Heart right ventricle (tissue), 16 donors: ENCODE data around the gene SPECC1. TPM values are rescaled to one million over a fixed set of nuclear protein-coding genes. Genes with fewer than 3 reads are reported as not detected.

Experiments used
- ATAC-seq, 8 donors: fragments of 200-7000 bp; cut with Tn5 transposase; one replicate each; pipeline ENCODE4 v1.9.1; 2020; ENCODE audit warnings: mild to moderate bottlenecking in 8 of 8, moderate library complexity in 8 of 8, moderate number of reproducible peaks in 1 of 8
- DNase-seq, 2 donors: peaks; one replicate each; pipeline ENCODE4 v3.0.0-alpha.2; 2020
- H3K27ac ChIP-seq, 10 donors: fragments of 200-600 bp; sonication (generic) in 2 of 10; one replicate each; pipeline versions ENCODE4 v1.5.0 to v1.8.0; 2020 to 2022; ENCODE audit warnings: mild to moderate bottlenecking in 3 of 10
- H3K27me3 ChIP-seq, 7 donors: fragments of 200-600 bp; one replicate each; pipeline ENCODE4 v1.8.0; 2021 to 2022; ENCODE audit warnings: mild to moderate bottlenecking in 2 of 7
- H3K36me3 ChIP-seq, 9 donors: fragments of 200-600 bp; sonication (generic) in 1 of 9; one replicate each; pipeline versions ENCODE4 v1.5.0 to v1.8.0; 2020 to 2022; ENCODE audit warnings: mild to moderate bottlenecking in 2 of 9
- H3K4me1 ChIP-seq, 9 donors: fragments of 200-600 bp; sonication (generic) in 1 of 9; one replicate each; pipeline versions ENCODE4 v1.5.0 to v1.8.0; 2020 to 2022; ENCODE audit warnings: mild to moderate bottlenecking in 4 of 9
- H3K4me3 ChIP-seq, 10 donors: fragments of 200-600 bp; sonication (generic) in 2 of 10; one replicate each; pipeline versions ENCODE4 v1.5.0 to v1.8.0; 2020 to 2022; ENCODE audit warnings: mild to moderate bottlenecking in 7 of 10, moderate library complexity in 2 of 10
- H3K9me3 ChIP-seq, 11 donors: fragments of 200-600 bp in 10 of 11; sonication (generic) in 2 of 11; one replicate each; pipeline versions ENCODE4 v1.5.0 to v1.8.0; 2013 to 2022; ENCODE audit warnings: mild to moderate bottlenecking in 2 of 11, control low read depth in 1 of 11, moderate library complexity in 1 of 11
- WGBS, 2 donors: extraction: QIAGEN DNeasy Blood & Tissue Kit; methylation state at CpG; one replicate each; pipeline ENCODE4 v1.1.7; 2013; ENCODE audit warnings: inconsistent platforms in 1 of 2; 5-methylcytosine and 5-hydroxymethylcytosine counted together
- intact Hi-C, 10 donors: fragments of 100-400 bp; cut with DNase I; formaldehyde crosslinking; loops; one replicate each; pipeline versions ENCODE4 v1.11.1 to v1.14.2; 2022
- polyA plus RNA-seq, 2 donors: library from polyadenylated mRNA; stranded (reverse); fragments of 200-250 nt; gene quantifications; one replicate each; pipeline ENCODE4 v1.2.3, GENCODE V29; 2013
- total RNA-seq, 10 donors: library from RNA; stranded (reverse); fragmentation: NEBNext Ultra II Directional in 3 of 10; extraction: Animal tissue kit (Norgen Biotek cat#: 25700) in 3 of 10; gene quantifications; one replicate each; pipeline versions ENCODE4 v1.2.1 to v1.2.4, GENCODE V29; 2021 to 2023
- TF ChIP-seq, protein P1 (sequence below), 9 donors: fragments of 200-600 bp; sonication (generic) in 2 of 9; IDR thresholded peaks; one replicate each; pipeline versions ENCODE4 v1.5.0 to v1.8.0; 2021 to 2022; ENCODE audit warnings: antibody characterized with exemption in 9 of 9, mild to moderate bottlenecking in 5 of 9, moderate library complexity in 1 of 9
- donor health status: Arrhythmogenic right ventricular cardiomyopathy.
- donor health status: ischemic (EF 13 %, LVEDD 7.1; RV severe dilation, severe dysfunction).
- donor health status: healthy with polysubstance abuse.
- donor health status: DM: no; HTN: yes; CAD: no.
- donor health status: DM: no; HTN: no; CAD: no.
- donor health status: ischemic (EF 25% LVEDD 6.9; RV normal size, moderate dysfunction).
- donor health status: ischemic (EF 25% LVEDD 5.7; RV mildly dilated, moderate dysfunction).
- donor health status: healthy.
- donor health status: DM: yes; HTN: yes; CAD: no.
- donor health status: Ischemic cardiomyopathy.
- donor health status: ischemic (EF 35%, LVEDD 5.7; RV mildly dilated, moderate dysfunction).
- donor health status: nonischemic (EF 11% LVEDD 7.7; RV severe dilation, severe dysfunction).
- donor health status: DM: yes; HTN: yes; CAD: no.
- donor health status: PGD.
- donor health status: ischemic (EF 29% LVEDD 5.4; RV normal size, mild dysfunction).
- donor health status: nonischemic (EF 23%, LVEDD 6.1; RV moderate dilation, normal function).

Gene SPECC1
- total and polyA plus RNA-seq, 12 donors, result 2.9 to 15.2 (median 8.5) TPM

DNA sequence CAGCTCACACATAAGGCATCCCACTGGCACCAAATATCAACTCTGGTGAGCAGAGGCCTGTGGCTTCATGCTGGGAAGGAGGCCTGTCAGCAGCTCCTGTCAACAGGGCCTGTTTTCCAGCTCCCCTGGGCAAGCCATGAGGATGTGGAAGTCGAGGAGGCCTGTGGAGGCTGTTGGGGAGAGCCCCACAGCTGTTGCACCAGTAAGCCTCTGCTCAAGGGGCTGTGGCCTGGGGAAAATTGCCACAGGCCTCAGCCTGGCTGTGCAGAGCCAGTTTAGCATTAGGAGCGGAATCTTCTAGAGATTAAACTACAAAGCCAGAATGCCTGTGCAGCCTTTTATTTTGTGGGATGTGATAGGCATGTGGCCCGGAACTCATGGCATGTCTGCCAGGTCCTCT, 202.1 kb downstream of the SPECC1 start:
- Histone ChIP-seq H3K4me1 (peaks cover 0 to 9% (median 0%) of the 10 kb centered on the region in 9 donors), H3K4me3 (no peak overlapping the region), H3K9me3 (no peaks in the 10 kb centered on the region), H3K27ac (no peak overlapping the region), H3K36me3 (peaks cover 0 to 9% (median 0%) of the 10 kb centered on the region in 9 donors), H3K27me3 (no peaks in the 10 kb centered on the region)
- DNase-seq, result no peak
- ATAC-seq, result no peak
- 80 to 82% methylated on average over 3 of the region's 3 CpGs for WGBS, 2 donors
- TF ChIP-seq, protein P1, sequence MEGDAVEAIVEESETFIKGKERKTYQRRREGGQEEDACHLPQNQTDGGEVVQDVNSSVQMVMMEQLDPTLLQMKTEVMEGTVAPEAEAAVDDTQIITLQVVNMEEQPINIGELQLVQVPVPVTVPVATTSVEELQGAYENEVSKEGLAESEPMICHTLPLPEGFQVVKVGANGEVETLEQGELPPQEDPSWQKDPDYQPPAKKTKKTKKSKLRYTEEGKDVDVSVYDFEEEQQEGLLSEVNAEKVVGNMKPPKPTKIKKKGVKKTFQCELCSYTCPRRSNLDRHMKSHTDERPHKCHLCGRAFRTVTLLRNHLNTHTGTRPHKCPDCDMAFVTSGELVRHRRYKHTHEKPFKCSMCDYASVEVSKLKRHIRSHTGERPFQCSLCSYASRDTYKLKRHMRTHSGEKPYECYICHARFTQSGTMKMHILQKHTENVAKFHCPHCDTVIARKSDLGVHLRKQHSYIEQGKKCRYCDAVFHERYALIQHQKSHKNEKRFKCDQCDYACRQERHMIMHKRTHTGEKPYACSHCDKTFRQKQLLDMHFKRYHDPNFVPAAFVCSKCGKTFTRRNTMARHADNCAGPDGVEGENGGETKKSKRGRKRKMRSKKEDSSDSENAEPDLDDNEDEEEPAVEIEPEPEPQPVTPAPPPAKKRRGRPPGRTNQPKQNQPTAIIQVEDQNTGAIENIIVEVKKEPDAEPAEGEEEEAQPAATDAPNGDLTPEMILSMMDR (IDR thresholded peaks at IDR 0.05), result no peak
- intact Hi-C loops, result loop anchor here in 1 of 10 donors (10.0 kb wide), 1 partner anchor 216 kb away; no protein-coding TSS in a partner anchor

DNA sequence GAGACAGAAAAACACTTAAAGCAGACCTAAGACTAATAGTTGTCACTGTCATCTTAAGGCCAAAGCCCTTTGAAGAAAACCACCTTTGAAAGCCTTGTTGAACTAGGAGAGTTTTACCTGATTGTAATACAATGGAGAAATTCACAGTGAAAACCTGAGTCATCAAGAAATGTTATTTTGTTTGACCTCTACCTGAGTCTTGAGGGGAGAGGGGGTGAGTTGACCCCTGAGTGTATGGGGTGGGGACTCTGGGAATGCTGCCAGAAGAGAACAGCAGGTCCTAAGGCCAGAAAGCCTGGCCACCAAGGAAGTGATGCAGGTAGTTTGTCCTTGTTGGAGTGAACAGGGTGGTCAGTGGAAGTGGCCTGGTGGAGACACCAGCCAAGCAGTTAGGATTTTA, 204.3 kb downstream of the SPECC1 start:
- ATAC-seq (no peak), DNase-seq (no peak)
- Histone ChIP-seq H3K4me1 (no peaks in the 10 kb centered on the region), H3K27me3 (no peaks in the 10 kb centered on the region), H3K9me3 (no peaks in the 10 kb centered on the region), H3K4me3 (no peak overlapping the region), H3K36me3 (peaks cover 0 to 9% (median 0%) of the 10 kb centered on the region in 9 donors), H3K27ac (no peak overlapping the region)
- intact Hi-C loops, result loop anchor here in 1 of 10 donors (10.0 kb wide), 1 partner anchor 219 kb away; no protein-coding TSS in a partner anchor
- TF ChIP-seq, protein P1 (IDR thresholded peaks at IDR 0.05), result no peak

DNA sequence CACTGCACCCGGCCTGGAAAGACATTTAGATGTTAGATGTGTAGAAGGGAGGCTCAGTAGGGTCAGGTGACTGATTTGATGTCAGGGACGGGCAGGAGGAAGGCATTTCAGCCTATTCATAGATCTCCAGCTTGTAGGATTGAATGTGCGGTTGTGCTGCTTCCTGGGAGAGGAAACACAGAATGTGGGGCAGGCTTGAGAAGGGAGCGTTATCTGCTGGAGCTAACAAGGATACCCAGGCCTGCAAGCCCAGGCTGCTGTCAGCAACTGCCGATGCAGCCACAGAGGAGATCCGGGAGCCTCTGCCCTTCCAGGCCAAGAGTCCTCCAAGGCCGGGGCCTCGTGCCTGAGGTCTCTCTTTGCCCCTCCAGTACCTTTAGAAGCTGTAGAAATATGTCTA, 205.6 kb downstream of the SPECC1 start:
- Histone ChIP-seq H3K9me3 (peaks cover 0 to 6% (median 0%) of the 10 kb centered on the region in 11 donors), H3K36me3 (peaks cover 0 to 9% (median 0%) of the 10 kb centered on the region in 9 donors), H3K27ac (no peak overlapping the region), H3K4me1 (no peaks in the 10 kb centered on the region), H3K27me3 (no peaks in the 10 kb centered on the region), H3K4me3 (no peak overlapping the region)
- no peak for DNase-seq
- intact Hi-C loops, result loop anchor here in 1 of 10 donors (10.0 kb wide), 1 partner anchor 220 kb away; no protein-coding TSS in a partner anchor
- WGBS, 2 donors, result 51 to 67% methylated on average over 8 of the region's 8 CpGs
- TF ChIP-seq, protein P1 (IDR thresholded peaks at IDR 0.05), result no peak
- ATAC-seq, result no peak

DNA sequence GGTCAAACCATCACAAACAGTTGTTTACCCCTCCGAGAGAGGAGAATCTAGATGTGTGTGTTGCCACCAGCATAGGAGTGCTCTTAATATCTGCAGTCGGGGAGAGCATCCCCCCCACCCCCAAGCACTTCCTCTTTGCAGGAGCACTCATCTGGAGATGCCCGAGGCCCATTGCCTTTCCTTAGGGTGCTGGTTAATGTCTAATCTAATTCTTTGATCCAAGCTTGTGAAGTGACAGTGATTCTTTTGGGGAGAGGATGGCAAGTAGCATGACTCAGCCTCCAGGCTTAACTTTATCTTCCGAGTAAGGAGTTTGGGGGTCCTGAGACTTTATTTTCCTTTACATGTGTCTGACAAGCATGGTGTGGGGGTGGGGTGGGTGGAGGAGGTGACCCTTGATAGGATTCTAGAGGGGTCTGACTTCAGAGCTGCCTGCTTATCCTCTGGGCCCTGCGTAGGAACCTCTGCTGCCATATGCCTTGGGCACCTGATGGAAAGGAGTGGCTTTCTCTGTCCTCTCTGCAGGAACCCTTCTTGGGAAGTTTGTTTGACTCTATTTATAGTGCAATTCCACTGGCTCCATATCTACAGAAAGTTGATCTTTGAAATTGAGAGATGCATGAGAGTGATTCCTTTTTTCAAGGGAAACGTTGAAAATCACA, 207.1 kb downstream of the SPECC1 start:
- TF ChIP-seq, protein P1 (IDR thresholded peaks at IDR 0.05), result no peak
- Histone ChIP-seq H3K9me3 (peaks cover 0 to 11% (median 0%) of the 10 kb centered on the region in 11 donors), H3K27me3 (no peaks in the 10 kb centered on the region), H3K36me3 (peaks cover 0 to 9% (median 0%) of the 10 kb centered on the region in 9 donors), H3K27ac (no peak overlapping the region), H3K4me3 (no peak overlapping the region), H3K4me1 (no peaks in the 10 kb centered on the region)
- intact Hi-C loops, result loop anchor here in 1 of 10 donors (10.0 kb wide), 1 partner anchor 221 kb away; no protein-coding TSS in a partner anchor
- no peak for ATAC-seq
- WGBS, 2 donors, result 71 to 80% methylated on average over 6 of the region's 6 CpGs
- DNase-seq, result no peak
